Measurements from ENCODE around the gene IL6. TPM values are rescaled to one million over a fixed set of nuclear protein-coding genes. Genes with fewer than 3 reads are reported as not detected.

IL6 gene
- total and polyA plus RNA-seq, 2 of the 13 experiments (the other 11 are each of a cell fraction or from before 2014, with no cell fraction given) = not detected

DNA sequence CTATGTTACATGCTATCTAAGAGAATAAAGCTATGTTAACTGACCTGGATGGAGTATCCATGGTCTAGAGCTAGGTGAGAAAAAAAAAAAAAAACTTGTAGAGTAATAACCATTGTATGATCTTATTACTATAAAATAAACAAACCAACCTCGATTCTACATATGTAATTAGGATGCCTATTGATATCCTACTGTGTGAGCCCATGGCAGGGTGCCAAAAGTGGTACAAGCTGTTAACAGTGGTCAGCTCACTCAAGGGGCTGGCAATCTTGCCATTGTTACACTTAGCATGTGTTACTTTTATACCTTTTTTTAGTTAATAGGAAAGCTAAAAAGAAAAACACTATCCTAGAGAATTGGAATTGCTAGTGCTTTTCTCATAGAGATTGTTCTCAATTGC is 13.5 kb upstream of the IL6 start:
- Histone ChIP-seq H3K4me2 (ENCODE audit: low read depth, low read length) (no peak overlapping the region), H3K27me3 (ENCODE audit: control insufficient read depth in 1 of 2, insufficient read depth in 2 of 2, low read length in 2 of 2) (peaks cover 0 to 6% of the 10 kb centered on the region in 2 experiments; a peak in 3 of 5 replicates), H3K4me1 (ENCODE audit: insufficient read depth, low read length) (no peaks in the 10 kb centered on the region), H3K27ac (ENCODE audit: extremely low read length, insufficient read depth, low read length) (no peak overlapping the region), H2AFZ (ENCODE audit: low read length) (no peak overlapping the region), H3K9me3 (ENCODE audit: low read length) (no peaks in the 10 kb centered on the region), H3K9ac (ENCODE audit: insufficient read depth, low read depth, low read length) (no peak overlapping the region), H3K4me3 (replicated peaks in 1 of 3; ENCODE audit: insufficient read depth in 1 of 3, low read depth in 2 of 3, low read length in 3 of 3) (no peak overlapping the region), H3K79me2 (ENCODE audit: insufficient read depth, low read length) (no peaks in the 10 kb centered on the region), H3K36me3 (replicated peaks in 1 of 2; ENCODE audit: control insufficient read depth in 1 of 2, insufficient read depth in 2 of 2, low read length in 2 of 2) (no peaks in the 10 kb centered on the region), H4K20me1 (ENCODE audit: insufficient read depth, low read length) (no peaks in the 10 kb centered on the region)
- no peak for FAIRE-seq
- no TSS peak for BruUV-seq (replicated peaks)
- ChIA-PET POLR2A (no interaction called here), CTCF (ENCODE audit: low intra/inter-chr PET ratio, low total read pairs) (no interaction called here)
- ATAC-seq = no peak
- intact Hi-C loops (cut with micrococcal nuclease; ENCODE audit: unreplicated experiment) = no loop called here
- no peak for DNase-seq (ENCODE audit: low spot score)
- in situ Hi-C loops (cut with HindIII; ENCODE audit: extremely low pct_ligation_motif_present, low pct_unique_long_range_greater_than_20kb) = no loop called here
- TF ChIP-seq PHF8 (CRISPR knock-in tag; IDR thresholded peaks at IDR 0.05) = no peak
- TF ChIP-seq, protein P1, sequence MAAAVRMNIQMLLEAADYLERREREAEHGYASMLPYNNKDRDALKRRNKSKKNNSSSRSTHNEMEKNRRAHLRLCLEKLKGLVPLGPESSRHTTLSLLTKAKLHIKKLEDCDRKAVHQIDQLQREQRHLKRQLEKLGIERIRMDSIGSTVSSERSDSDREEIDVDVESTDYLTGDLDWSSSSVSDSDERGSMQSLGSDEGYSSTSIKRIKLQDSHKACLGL (CRISPR knock-in tag; IDR thresholded peaks at IDR 0.05) = no peak
- no peak for TF ChIP-seq ZKSCAN5 (CRISPR knock-in tag; IDR thresholded peaks at IDR 0.05)
- TF ChIP-seq, protein P2, sequence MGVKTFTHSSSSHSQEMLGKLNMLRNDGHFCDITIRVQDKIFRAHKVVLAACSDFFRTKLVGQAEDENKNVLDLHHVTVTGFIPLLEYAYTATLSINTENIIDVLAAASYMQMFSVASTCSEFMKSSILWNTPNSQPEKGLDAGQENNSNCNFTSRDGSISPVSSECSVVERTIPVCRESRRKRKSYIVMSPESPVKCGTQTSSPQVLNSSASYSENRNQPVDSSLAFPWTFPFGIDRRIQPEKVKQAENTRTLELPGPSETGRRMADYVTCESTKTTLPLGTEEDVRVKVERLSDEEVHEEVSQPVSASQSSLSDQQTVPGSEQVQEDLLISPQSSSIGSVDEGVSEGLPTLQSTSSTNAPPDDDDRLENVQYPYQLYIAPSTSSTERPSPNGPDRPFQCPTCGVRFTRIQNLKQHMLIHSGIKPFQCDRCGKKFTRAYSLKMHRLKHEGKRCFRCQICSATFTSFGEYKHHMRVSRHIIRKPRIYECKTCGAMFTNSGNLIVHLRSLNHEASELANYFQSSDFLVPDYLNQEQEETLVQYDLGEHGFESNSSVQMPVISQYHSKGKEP (CRISPR knock-in tag; IDR thresholded peaks at IDR 0.05) = no peak
- TF ChIP-seq ZNF710 (CRISPR knock-in tag; IDR thresholded peaks at IDR 0.05; ENCODE audit: borderline replicate concordance) = no peak
- TF ChIP-seq, protein P3, sequence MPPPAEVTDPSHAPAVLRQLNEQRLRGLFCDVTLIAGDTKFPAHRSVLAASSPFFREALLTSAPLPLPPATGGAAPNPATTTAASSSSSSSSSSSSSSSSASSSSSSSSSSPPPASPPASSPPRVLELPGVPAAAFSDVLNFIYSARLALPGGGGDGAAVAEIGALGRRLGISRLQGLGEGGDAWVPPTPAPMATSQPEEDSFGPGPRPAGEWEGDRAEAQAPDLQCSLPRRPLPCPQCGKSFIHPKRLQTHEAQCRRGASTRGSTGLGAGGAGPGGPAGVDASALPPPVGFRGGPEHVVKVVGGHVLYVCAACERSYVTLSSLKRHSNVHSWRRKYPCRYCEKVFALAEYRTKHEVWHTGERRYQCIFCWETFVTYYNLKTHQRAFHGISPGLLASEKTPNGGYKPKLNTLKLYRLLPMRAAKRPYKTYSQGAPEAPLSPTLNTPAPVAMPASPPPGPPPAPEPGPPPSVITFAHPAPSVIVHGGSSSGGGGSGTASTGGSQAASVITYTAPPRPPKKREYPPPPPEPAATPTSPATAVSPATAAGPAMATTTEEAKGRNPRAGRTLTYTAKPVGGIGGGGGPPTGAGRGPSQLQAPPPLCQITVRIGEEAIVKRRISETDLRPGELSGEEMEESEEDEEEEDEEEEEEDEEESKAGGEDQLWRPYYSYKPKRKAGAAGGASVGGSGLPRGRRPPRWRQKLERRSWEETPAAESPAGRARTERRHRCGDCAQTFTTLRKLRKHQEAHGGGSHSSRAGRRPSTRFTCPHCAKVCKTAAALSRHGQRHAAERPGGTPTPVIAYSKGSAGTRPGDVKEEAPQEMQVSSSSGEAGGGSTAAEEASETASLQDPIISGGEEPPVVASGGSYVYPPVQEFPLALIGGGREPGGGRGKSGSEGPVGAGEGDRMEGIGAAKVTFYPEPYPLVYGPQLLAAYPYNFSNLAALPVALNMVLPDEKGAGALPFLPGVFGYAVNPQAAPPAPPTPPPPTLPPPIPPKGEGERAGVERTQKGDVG (CRISPR knock-in tag; IDR thresholded peaks at IDR 0.05; ENCODE audit: borderline replicate concordance) = no peak
- WGBS (ENCODE audit: low lambda C conversion rate) = 0% methylated on average over 1 of the region's 1 CpG

Measured in HepG2 (cell line).